HG02642 (cell line): Measurements from ENCODE around the gene ZFP82.
A peak's percentile ranks its signal among the peaks of the same experiment; 100 is the strongest.

Source experiments
- ATAC-seq: cut with Tn5 transposase; IDR thresholded peaks from one replicate; pipeline ENCODE4 v1.9.1; 2021; ENCODE audit warnings: mild to moderate bottlenecking; ENCODE audit not compliant: unreplicated experiment, poor library complexity

Gene ZFP82

GRCh38 chr19:36418287-36419001 lies at the start of gene ZFP82:
ZFP82 (minus strand) TSS chr19:36418644; CDS start chr19:36409789, 8,855 bp downstream.
- peak; percentile 88 for ATAC-seq

GRCh38 chr19:36460046-36460445 lies 41.6 kb upstream of the ZFP82 start:
- ATAC-seq: no peak

GRCh38 chr19:36456831-36457230 lies 38.4 kb upstream of the ZFP82 start:
- ATAC-seq: no peak

DNA sequence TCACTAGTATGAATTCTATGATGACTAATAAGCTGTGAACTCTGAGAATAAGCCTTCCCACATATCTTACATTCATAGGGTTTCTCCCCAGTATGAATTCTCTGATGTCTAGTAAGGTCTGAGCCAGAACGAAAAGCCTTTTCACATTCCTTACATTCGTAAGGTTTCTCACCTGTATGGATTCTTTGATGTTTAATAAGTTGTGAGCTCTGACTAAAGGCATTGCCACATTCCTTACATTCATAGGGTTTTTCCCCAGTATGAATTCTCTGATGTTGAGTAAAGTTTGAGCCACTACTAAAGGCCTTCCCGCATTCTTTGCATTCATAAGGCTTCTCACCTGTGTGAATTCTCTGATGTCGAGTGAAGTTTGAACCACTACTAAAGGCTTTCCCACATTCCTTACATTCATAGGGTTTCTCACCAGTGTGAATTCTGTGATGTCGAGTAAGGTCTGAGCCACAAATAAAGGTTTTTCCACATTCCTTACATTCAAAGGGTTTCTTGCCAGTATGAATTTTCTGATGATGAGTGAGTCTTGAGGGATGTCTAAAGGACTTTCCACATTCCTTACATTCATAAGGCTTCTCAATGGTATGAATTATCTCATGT lies 30.7 kb upstream of the ZFP82 start:
- ATAC-seq: no peak

- no peak for ATAC-seq
These were observed 22.9 kb upstream of the ZFP82 start for GRCh38 chr19:36441339-36441738.

DNA sequence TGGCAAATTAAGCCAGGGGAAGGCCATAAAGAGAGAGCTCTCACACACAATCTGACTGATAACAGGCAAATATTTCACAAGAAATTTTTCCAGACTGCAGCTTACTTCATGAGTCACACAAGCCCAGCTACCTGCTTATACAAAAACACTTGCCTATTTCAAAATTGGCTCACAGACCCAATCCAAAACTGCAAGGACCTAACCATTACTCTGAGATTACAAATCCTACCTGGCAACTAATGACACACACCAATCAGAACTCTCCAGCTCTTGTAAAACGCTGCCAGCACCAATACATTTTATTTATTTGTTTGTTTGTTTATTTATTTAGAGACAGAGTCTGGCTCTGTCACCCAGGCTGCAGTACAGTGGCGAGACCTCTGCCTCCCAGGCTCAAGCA lies 18.1 kb upstream of the ZFP82 start:
- ATAC-seq: no peak

DNA sequence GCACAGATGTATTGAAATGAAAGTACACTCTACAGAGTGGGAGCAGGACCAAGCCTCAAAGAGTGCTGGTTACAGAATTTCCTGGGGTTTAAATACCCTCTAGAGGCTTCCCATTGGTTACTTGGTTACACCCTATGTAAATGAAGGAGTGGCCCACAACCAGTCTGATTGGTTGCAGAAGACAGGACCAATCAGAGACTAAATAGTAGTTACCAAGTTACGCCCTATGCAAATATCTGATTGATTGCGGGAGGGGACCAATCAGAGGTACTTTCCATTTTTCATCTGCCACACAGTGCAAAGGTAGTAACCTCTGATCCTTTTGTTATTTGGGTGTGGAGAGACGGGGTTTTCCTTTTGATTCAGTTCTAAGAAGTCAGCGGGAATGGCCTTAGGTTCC lies 5.5 kb upstream of the ZFP82 start:
- ATAC-seq: no peak

DNA sequence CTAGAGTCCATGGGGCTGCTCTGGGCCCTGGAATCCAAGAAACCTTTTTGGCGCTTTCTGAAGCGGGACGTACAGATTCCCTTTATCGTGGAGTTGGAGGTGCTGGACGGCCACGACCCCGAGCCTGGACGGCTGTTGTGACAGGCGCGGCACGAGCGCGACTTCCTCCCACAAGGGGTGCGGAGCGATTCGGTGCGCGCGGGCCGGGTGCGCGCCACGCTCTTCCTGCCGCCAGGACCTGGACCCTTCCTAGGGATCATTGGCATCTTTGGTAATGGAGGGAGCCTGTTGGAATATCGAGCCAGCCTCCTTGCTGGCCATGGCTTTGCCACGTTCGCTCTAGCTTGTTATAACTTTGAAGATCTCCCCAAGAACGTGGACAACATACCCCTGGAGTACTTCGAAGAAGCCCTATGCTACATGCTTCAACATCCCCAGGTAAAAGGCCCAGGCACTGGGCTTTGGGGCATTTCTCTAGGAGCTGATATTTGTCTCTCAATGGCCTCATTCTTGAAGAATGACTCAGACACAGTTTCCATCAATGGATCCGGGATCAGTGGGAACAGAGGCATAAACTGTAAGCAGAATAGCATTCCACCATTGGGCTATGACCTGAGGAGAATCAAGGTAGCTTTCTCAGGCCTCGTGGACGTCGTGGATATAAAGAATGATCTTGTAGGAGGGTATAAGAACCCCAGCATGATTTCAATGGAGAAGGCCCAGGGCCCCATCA lies 3.5 kb upstream of the ZFP82 start:
- ATAC-seq: no peak

DNA sequence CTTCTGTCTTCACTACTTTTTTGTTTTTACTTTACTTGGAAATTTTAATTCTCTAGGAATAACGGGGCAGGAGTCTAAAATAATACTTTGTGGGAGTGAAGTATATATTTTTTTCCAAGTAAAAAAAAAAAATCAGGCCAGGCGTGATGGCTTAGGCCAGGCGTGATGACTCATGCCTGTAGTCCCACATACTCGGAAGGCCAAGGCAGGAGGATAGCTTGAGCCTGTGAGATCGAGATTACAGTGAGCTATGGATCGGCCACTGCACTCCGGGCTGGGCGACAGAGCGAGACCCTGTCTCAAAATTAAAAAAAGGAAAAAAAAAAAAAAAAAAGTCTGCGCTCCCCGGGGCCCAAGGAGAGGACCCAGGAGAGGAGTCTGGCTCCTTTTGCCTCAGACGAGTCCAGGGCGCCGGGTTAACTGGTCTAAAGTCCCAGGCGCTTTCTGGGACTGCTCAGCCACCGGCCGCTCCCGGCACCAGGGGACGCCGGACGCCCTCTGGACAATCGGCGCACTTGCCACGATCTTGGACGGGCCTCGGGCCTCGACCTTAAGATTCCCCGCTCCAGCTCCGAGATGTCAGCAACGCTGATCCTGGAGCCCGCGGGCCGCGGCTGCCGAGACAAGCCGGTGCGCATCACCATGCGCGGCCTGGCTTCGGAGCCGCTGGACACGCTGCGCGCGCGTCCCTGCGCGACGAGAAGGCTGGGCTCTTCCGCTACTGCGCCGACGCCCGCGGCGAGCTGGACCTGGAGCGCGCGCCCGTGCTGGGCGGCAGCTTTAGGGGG lies 2.7 kb upstream of the ZFP82 start:
- ATAC-seq: no peak

- no peak for ATAC-seq
These were observed 625 bp downstream of the ZFP82 start for GRCh38 chr19:36417752-36418286.

DNA sequence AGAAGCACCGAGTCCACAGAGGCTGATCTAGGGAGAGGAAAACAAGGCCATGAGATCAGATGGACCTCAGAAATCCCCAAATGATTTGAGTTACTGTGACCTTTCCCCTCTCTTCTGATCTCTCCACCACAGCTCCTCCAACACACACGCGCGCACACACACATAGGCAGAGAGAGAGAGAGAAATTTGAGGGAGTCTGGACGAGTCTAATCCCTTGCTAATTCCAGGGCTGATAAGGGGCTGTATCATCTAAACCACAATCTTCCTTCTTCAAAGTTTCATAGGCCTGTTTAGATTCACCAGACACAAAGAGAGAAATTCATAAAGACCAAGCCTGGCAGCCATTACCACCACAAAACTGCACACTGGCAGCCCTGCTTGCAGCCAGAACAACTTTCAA lies 8.6 kb downstream of the ZFP82 start:
- ATAC-seq: no peak

DNA sequence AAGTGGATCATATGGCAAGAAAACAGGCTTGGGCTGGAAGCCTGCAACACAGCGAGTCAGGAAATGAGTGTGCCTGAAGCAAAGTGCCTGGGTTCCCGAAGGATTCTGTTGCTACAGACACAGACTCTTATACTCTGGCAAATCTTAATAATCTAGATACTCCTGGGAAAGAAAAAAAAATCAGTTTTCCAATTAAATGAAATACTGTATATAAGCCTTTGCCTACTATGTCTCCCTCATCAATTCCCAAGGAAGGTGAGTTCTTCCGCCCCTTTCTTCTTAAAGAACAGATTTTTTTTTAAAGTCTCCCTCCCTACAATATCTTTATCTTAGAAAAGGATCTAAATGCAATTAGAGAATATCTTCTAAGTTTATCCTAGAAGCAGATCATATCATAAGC lies 10.3 kb downstream of the ZFP82 start:
- no peak for ATAC-seq

- no peak for ATAC-seq
These were observed 13.9 kb downstream of the ZFP82 start for GRCh38 chr19:36404498-36404897.

DNA sequence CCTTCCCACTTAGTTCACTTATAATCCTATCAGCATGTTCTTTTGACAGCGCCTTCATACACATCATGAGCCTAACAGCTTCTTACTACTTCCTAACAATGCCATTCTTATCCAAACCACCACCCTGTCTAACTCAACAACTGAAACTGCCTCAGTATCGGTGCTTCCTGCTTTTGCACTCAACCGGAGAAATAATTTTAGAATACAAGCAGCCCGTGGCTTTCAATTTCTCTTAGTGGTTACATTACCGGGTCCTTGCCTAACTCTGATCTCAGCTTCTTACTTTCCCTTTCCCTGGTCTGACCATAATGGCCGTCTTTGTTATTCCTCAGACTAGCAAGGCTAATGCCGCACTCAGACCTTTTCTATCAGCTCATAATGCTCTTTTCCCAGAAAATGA lies 17.0 kb downstream of the ZFP82 start:
- no peak for ATAC-seq

DNA sequence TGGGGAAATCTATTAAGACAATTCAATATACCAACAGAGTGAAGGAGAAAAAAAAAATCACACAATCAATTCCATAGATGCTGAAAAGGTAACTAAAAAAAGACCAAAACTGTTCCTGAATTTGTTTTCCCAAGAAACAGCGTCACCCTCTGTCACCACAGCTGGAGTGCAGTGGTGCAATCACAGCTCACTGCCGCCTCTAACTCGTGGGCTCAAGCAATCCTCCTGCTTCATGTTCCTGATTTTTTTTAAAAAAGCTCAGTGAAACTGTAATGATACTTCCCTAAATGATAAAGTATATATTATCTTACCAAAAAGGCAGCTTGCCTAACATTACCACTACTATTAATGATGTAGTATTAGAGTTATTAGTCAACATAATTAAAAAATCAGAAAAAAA lies 19.9 kb downstream of the ZFP82 start:
- ATAC-seq: no peak

DNA sequence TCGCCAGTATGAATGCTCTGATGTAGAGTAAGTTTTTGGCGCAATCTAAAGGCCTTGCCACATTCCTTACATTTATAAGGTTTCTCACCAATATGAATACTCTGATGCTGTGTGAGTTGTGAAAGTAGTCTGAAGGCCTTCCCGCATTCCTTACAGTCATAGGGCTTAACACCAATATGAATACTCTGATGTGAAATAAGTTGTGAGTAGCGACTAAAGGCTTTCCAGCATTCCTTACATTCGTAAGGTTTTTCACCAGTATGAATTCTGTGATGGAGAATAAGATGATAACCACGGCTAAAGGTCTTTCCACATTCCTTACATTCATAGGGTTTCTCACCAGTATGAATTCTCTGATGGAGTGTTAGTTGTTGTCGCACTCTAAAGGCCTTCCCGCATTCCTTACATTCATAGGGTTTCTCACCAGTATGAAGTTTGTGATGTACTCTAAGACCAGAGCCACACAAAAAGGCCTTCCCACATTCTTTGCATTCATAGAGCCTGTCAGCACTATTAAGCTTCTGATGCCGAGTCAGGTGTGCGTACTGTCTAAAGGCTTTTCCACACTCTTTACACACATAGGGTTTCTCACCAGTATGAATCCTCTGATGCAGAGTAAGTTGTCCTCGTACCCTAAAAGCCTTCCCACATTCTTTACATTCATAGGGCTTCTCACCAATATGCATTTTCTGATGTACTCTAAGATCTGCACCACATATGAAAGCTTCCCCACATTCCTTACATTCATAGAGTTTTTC lies 25.3 kb downstream of the ZFP82 start:
- ATAC-seq: no peak

GRCh38 chr19:36379510-36379819 lies 39.0 kb downstream of the ZFP82 start:
- ATAC-seq: no peak

DNA sequence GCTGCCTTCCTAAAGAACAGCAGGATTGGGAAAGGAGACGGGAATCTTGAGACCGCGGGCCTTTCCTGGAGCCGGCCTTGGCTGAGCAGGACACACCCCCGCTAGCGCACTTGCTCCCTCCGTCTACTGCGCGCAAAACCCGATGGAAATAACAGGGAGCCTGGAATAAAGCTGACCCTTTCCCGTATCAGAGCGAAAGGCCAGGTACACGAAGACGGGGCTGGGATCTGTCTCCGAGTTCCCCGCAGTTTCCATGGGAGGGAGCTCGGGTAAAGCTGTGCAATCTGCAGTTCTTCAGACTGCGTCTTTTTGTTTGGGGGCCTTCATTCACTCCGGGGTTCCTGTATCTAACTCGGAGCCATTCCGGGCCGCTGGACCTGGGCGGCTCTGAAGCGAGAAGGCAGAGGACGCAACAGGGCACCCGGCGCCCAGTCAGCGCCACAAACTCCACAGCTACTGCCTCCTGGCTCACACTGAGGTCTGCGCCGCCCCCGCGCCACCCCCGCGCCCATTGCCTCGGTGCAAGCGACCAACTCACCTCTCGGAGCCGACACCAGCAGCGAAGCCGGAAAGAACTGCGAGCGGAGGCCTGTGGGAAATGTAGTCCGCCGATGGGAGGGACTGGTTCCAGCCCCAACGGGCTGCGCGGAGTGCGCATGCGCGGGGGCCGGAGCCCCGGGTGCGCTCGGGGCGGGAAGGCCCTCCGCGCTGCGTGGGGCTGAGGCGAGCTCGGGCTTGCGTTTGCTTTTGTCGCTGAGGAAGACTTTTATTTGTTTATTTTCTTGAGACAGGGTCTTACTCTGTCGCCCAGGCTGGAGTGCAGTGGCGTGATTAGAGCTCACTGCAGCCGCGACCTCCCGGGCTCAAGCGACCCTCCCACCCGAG lies 39.6 kb downstream of the ZFP82 start, which contains the start of gene ZFP14:
Gene ZFP14 (minus strand): TSS at position 577 of the 885 bp plus-strand sequence. CDS start 11,309 bp downstream, outside the sequence.
- peak; percentile 97 for ATAC-seq
